Measurements from ENCODE around the gene C3orf18. TPM values are rescaled to one million over a fixed set of nuclear protein-coding genes. Genes with fewer than 3 reads are reported as not detected.
"Not testable (repeated sequence)": the region's sequence is repeated elsewhere in the genome, so short reads cannot be mapped to it uniquely, and the experiment has no call there.

Gene C3orf18
- total RNA-seq, 2 experiments from 2014 or later, result 3.9 to 5.2 TPM

DNA sequence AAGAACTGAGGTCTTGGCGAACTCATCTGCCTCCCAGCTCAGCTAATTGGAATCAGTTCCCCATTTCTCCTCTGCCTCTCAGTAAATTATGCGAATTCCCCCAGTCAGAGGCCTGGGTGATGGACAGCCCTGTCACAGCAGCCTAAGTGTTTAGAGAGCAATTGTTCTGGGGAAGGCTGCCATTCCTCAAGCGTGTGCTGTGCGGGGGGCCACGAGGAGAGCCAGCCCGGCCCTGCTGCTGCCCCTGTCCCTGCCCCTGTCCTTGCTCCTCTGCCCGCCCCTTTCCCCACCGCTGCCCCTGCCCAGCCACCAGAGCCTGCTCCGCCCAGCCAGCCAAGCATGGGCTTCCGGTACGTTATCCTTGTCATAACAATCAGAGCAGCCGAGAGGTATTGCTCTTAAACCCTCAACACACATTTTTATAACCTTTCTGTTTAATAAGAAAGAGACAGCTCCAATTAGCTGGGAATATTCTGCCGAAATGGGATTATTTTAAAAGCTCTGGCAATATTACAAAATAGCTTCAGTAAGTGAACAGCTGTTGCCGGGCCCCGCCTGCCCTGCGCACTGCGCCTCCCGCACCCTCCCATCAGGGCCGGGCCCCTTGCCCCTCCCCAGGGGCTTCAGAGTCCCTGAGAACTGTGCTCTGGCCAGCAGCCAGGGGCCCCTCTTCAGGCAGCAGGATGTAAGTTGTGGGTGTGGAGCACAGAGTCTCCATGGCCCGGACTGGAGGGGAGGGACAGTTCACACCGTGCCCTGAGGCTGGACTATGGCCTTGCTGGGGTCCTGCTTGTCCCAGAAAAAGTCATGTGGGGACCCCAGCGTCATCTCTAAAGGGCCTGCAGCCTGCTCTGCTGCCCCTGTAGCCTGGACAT, 51.7 kb downstream of the C3orf18 start:
- no peak overlapping the region for H3K27ac Mint-ChIP-seq
- H3K27ac ChIP-seq (ENCODE audit: low read depth in 1 of 2, low read length in 2 of 2), result no peak overlapping the region
- no peaks in the 10 kb centered on the region for H3K9me3 ChIP-seq (ENCODE audit: control insufficient read depth in 1 of 2, insufficient read depth in 1 of 2, low read length in 2 of 2)
- H3K36me3 Mint-ChIP-seq (ENCODE audit: low read depth), result no peaks in the 10 kb centered on the region
- peaks cover 5% of the 10 kb centered on the region for H3K4me1 Mint-ChIP-seq (ENCODE audit: low read depth)
- no peaks in the 10 kb centered on the region for H3K27me3 ChIP-seq (ENCODE audit: control insufficient read depth in 1 of 2, insufficient read depth in 2 of 2, low read length in 2 of 2)
- H3K9me3 Mint-ChIP-seq, result no peaks in the 10 kb centered on the region
- intact Hi-C loops (cut with DNase I, micrococcal nuclease), result loop anchor here in 1 of 2 experiments (5.0 kb wide), 1 partner anchor 51 kb away; the partner anchor contains the start of genes C3orf18 and HEMK1
- CTCF ChIA-PET, result no interaction called here
- H3K4me3 ChIP-seq (ENCODE audit: low read length), result no peak overlapping the region
- POLR2A ChIA-PET, result interaction anchor here (0.7 kb wide), 1 partner anchor 12 kb away, joined by 3 read pairs; no protein-coding TSS in a partner anchor
- peaks cover 12% of the 10 kb centered on the region for H3K4me1 ChIP-seq (ENCODE audit: insufficient read depth, low read length)
- H3K27me3 Mint-ChIP-seq, result no peaks in the 10 kb centered on the region
- no peak overlapping the region for H3K4me3 Mint-ChIP-seq
- TF ChIP-seq CTCF (IDR thresholded peaks at IDR 0.05), result no peak
- no peaks in the 10 kb centered on the region for H3K36me3 ChIP-seq (ENCODE audit: insufficient read depth, low read length)
- ATAC-seq (ENCODE audit: poor library complexity), result no peak
- peak in 3 of 14 experiments; percentile 5 to 20 (median 10) for DNase-seq

- CTCF ChIA-PET, result not testable (repeated sequence)
Measured at GRCh38 chr3:50512908-50513307, 54.6 kb downstream of the C3orf18 start.

DNA sequence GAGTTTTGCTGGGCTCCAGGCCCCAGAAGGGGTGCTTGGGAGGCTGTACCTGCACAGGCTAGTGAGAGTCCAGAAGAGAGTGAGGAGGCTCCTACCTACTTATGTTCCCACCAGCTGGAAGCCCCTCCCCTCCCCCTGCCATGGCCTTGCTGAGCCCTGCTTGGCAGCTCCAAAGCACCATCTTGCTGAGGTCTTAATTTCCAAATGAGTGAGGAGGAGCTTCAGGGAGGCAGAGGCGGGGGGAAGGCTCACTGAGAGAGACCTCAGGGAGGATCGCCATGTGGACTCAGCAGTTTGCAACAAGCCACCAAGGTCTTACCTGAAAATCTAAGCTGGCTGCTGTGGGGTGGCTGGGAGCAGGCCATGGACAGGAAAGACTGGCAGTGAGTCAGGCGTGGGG, 55.4 kb downstream of the C3orf18 start:
- Histone ChIP-seq H3K9me3 (ENCODE audit: control insufficient read depth in 1 of 2, insufficient read depth in 1 of 2, low read length in 2 of 2) (no peaks in the 10 kb centered on the region), H3K4me3 (ENCODE audit: low read length) (no peak overlapping the region), H3K27me3 (ENCODE audit: control insufficient read depth in 1 of 2, insufficient read depth in 2 of 2, low read length in 2 of 2) (no peaks in the 10 kb centered on the region), H3K36me3 (ENCODE audit: insufficient read depth, low read length) (no peaks in the 10 kb centered on the region), H3K27ac (ENCODE audit: low read depth in 1 of 2, low read length in 2 of 2) (no peak overlapping the region), H3K4me1 (ENCODE audit: insufficient read depth, low read length) (peaks cover 6% of the 10 kb centered on the region)
- DNase-seq, result no peak
- ATAC-seq (ENCODE audit: poor library complexity), result no peak
- TF ChIP-seq CTCF (IDR thresholded peaks at IDR 0.05), result no peak
- no peaks in the 10 kb centered on the region for H3K27me3 Mint-ChIP-seq
- no peaks in the 10 kb centered on the region for H3K36me3 Mint-ChIP-seq (ENCODE audit: low read depth)
- H3K9me3 Mint-ChIP-seq, result no peaks in the 10 kb centered on the region
- no peak overlapping the region for H3K27ac Mint-ChIP-seq
- ChIA-PET CTCF (no interaction called here), POLR2A (no interaction called here)
- H3K4me1 Mint-ChIP-seq (ENCODE audit: low read depth), result no peaks in the 10 kb centered on the region
- H3K4me3 Mint-ChIP-seq, result no peak overlapping the region
- intact Hi-C loops (cut with DNase I, micrococcal nuclease), result no loop called here

More at GRCh38 chr3:50512908-50513307, 54.6 kb downstream of the C3orf18 start:
- H3K27ac ChIP-seq (ENCODE audit: low read depth in 1 of 2, low read length in 2 of 2); H3K36me3 Mint-ChIP-seq (ENCODE audit: low read depth); H3K36me3 ChIP-seq (ENCODE audit: insufficient read depth, low read length); DNase-seq; POLR2A ChIA-PET; H3K4me1 ChIP-seq (ENCODE audit: insufficient read depth, low read length); intact Hi-C loops (cut with DNase I, micrococcal nuclease); H3K9me3 Mint-ChIP-seq; H3K27ac Mint-ChIP-seq; H3K4me1 Mint-ChIP-seq (ENCODE audit: low read depth); H3K9me3 ChIP-seq (ENCODE audit: control insufficient read depth in 1 of 2, insufficient read depth in 1 of 2, low read length in 2 of 2); ATAC-seq (ENCODE audit: poor library complexity); H3K27me3 Mint-ChIP-seq; H3K27me3 ChIP-seq (ENCODE audit: control insufficient read depth in 1 of 2, insufficient read depth in 2 of 2, low read length in 2 of 2); H3K4me3 ChIP-seq (ENCODE audit: low read length); H3K4me3 Mint-ChIP-seq: not testable (repeated sequence)

Measured in CD4-positive, alpha-beta T cell (primary cell).